NCI-H345 treated with DMSO at 0.1 percent for 48 hours (cell line): Measurements from ENCODE around the gene TRPV5.

Experiments
- DNase-seq: peaks from one replicate; lab custom pipeline; 2025; ENCODE audit not compliant: unreplicated experiment; lab: John Stamatoyannopoulos, UW

The TRPV5 gene

GRCh38 chr7:142887282-142888015, 46.1 kb downstream of the TRPV5 start:
- no peak for DNase-seq

DNA sequence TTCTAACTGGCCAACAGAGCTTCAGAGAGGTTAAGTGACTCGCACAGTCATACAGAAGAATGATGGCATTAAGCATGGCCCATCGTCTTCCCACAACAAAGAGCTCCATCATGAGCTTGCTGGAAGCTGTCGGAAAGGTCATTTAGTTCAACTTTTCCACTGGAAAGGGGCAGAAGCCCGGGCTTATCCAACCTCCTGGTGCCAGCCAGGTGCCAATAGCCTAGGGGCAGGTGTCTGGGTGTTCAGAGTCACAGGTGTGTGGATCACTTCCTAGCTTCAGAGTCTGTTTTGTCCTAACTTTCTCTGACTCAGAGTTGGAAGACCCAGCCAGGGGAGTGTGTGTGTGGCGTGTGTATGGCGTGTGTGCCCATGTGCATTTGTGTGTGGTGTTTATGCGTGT, 46.7 kb downstream of the TRPV5 start:
- no peak for DNase-seq

GRCh38 chr7:142885311-142886230, 48.0 kb downstream of the TRPV5 start, which contains the start of gene TRPV6:
TSS of gene TRPV6 (minus strand) at chr7:142885745.
- DNase-seq: no peak

DNA sequence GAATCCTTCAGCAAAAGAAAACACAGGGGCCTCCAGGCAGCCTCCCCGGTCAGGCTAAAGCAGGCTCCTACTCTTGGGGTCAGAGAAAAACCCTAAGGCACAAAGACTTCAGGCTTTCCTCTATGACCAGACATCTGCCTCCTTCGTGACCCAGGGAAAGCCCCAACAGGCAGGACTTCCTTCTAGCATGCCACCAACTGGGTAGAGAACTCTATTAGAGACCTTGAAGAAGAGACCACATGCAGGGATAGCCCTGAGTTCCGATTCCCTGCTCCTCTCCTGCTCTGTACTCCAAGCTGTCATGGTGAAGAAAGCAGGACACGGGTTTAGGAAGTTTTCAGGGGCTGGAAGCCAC, 49.3 kb downstream of the TRPV5 start:
- no peak for DNase-seq

- no peak for DNase-seq
These were observed 49.8 kb downstream of the TRPV5 start for GRCh38 chr7:142883571-142884285.

DNA sequence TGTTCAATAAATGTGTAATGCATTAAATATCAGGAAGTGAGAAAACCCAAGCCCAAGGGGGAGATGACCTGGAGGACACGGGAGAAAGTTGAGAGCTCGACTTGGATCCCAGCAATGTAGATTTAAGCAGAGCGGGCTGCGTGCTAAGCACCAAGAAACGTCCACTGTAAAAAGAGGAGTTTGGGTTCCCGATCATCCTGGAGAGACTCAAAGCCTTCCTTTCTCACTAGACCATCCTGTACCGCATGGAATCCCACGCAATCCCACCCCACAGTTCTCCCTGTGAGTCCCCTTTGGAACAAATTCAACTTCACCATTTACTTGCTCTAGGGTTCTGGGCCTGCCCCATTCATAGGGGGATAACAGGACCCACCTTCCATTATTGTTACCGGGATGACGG, 50.4 kb downstream of the TRPV5 start:
- DNase-seq: no peak

DNA sequence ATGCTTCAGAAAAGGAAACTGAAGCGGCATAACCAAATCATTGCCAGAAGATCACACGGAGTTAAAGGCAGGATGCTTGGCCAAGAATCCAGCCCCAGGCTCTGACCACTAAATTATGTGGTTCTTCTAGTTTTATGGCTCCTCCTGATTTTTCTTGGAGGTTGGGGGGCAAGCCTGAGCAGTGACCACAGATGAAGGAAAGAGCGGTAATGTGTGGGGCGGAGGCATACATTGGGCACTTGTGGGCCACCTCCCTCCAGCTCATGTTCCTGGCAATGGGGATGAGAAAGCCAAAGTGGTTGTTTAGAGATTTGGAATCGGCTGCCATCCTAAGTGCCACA, 51.2 kb downstream of the TRPV5 start:
- no peak for DNase-seq

DNA sequence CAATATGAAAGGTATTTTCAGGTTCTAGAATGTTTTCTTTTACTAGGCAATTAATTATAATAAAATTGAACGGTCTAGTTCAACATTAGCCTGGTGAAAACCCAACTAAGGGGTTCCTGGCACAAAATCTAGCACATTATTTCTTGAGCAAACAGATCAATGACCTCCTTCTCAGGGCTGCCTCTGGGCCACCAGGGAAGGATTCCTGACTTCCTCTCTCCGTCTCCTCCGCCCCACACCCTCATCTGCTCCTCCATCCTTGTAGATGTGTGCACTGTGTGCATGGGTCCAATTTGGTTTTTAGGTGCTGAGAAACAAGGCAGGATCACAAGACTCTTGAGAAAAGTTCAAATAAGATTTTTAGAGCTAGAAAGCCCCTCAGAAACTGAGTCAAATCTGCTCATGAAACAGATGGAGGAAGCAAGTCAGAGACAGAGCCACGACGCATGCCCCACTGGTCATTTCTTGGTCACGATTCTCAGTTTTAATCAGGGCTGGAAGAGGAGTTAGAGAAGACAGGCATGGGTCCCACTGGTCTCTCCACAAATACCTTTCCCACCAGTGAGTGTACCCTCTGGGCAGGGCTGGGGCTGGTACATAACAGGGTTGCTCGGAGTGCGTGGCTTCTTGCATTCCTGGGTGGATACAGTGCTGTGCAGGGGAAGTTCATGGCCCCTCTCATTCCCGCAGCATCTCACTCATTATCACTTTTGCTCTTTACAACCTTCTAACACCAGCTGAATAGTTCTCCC, 51.8 kb downstream of the TRPV5 start:
- no peak for DNase-seq

DNA sequence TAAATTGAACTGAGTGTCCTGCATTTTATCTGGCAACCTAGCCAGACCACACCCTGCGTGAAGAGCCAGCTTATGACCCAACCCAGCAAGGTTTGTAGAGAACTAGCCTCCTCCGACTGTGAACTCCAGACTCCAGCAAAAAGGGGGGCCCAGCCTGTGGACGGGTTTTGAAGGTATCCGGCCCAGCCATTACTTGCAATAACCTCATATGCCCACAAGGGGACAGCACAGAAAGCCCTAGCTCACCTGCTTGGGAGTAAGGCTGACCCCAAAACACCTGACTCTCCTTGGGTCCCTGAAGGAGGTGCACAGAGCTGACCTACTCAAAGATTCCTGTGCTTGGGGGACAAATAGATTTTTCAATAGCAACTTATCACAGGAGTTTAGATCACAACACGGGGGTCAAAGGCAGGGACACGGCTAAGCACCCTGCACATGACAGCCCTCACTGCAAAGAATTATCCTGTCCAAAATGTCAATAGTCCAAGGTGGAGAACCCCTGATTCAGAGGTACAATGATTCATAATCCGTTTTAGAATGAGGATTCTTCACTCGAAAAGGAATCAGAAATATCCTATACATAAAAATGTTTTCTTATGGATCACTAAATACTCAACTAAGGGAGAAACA, 52.6 kb downstream of the TRPV5 start:
- DNase-seq: peak; percentile 22

GRCh38 chr7:142879060-142879459, 54.5 kb downstream of the TRPV5 start:
- no peak for DNase-seq

GRCh38 chr7:142878315-142878714, 55.2 kb downstream of the TRPV5 start:
- no peak for DNase-seq

DNA sequence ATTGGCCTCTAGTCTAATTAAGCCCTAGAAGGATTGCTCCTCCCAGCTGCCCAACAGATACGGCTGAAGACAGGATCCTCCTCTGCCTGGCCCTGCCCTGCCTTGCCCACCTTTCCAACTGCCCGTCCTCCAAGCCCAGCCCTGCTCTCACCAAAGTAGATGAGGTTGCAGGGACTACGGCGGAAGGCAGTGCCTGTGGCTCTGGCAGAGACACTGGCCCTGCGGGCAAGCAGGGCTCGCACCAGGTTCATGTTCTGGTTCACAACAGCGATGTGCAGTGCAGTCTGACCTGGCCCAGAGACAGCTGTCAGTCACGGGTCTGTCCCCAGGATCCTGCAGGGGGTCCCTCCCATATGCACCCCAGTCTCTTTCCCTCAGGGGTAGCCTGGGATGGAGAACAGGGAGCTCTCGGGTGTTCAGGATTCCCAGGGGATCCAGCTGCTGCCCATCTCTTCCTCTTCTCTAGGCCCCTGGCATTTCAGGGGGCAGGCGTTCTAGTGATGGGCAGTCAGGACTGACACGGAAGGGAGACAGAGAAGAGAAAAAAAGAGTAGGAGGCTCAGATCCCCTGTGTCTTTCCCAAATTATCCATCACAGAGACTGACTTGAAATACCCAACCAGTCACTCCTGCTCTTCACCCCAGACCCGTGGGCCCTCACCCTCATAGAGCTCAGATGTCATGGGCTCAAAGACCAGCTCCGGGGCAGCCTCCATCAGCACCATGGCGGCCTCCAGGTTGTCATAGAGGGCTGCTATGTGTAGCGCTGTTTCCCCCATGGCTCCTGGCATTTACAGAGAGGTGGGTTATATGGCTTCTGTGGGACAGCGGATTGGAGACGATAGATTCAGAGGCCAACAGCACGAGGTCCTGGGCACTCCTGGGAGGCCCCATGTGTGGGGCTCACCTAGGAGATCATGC, 56.3 kb downstream of the TRPV5 start:
- DNase-seq: no peak

- DNase-seq: no peak
These were observed 57.1 kb downstream of the TRPV5 start for GRCh38 chr7:142876236-142876960.

GRCh38 chr7:142875456-142875855, 58.1 kb downstream of the TRPV5 start:
- no peak for DNase-seq

DNA sequence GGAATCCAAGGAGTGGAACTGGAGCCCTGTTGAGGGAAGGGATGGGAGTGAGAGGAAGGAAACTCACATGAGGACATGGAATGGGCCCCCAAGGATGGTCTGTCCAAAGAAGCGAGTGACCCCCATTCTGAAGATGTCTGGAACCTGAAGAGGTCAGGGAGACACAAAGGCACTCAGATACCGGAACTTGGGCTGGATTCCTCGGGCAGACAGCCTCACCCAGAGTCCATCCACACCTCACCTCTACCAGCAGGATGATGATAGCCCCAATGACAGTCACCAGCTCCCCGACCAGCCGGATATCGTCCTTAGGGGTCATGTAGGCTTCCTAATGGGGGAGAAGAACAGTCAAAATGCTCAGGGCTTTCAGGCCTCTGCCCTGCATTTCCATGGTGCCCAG, 58.7 kb downstream of the TRPV5 start:
- no peak for DNase-seq

DNA sequence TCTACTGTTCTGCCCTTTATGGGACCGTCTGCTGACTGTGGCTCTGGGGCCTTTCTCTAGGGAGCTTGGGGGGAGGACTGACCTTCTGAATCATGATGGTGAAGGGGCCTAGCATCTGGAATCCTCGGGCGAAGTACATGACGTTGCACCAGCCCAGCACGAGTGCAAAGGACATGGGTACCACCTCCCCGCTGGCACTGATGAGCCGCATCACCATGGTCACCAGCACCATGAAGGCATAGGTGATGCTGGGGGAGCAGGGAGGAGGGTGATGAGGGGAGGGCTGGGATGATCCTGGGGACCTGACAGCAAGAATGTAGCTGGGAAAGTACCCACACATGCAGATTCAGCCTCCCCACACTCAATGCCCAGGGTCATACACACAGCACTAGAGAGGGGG, 59.1 kb downstream of the TRPV5 start:
- no peak for DNase-seq

GRCh38 chr7:142873871-142874270, 59.7 kb downstream of the TRPV5 start:
- DNase-seq: no peak

DNA sequence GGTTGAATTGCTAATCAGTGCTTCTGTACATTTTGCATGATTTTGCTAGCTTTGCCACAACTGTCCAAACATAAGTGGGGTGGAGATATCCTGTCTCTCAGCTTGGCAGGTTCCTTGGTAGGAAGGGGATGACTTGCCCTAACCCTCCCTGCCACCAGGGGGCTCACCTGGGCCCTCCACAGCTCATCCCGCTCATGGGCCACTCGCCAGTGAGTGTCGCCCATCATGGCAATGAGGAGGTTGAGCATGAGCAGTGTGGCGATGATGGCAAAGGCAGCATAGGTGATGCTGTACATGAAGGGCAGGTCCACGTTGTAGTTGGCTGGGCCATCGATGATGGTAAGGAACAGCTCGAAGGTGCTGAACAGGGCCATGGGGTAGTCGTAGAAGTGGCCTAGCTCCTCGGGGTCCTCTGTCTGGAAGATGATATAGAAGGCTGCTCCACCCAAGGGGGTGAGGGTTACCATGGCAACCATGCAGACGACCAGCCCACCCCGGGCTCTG, 60.2 kb downstream of the TRPV5 start:
- no peak for DNase-seq
